ENCODE results near the gene MGMT. TPM values are rescaled to one million over a fixed set of nuclear protein-coding genes. Genes with fewer than 3 reads are reported as not detected.

MGMT gene
- total and polyA plus RNA-seq, 2 donors (not counting 3 experiments of a cell fraction or from before 2014, with no cell fraction given), result 15.0 to 15.2 TPM

GRCh38 chr10:129542589-129542988 is 75.5 kb downstream of the MGMT start:
- Histone ChIP-seq H3K4me2 (ENCODE audit: insufficient read depth, low read length) (no peak overlapping the region), H3K79me2 (ENCODE audit: control insufficient read depth, insufficient read depth, low read length) (no peaks in the 10 kb centered on the region), H2AFZ (ENCODE audit: low read depth, low read length) (no peak overlapping the region), H3K9me3 (replicated peaks; ENCODE audit: control insufficient read depth, insufficient read depth, low read length) (no peaks in the 10 kb centered on the region), H3K9me1 (replicated peaks; ENCODE audit: control insufficient read depth, extremely low read depth, insufficient read depth, low read length) (no peaks in the 10 kb centered on the region), H3K9ac (replicated peaks; ENCODE audit: extremely low read depth, insufficient read depth, low read length) (no peak overlapping the region), H3K36me3 (ENCODE audit: control insufficient read depth in 2 of 2, extremely low read depth in 1 of 2, insufficient read depth in 2 of 2, low read length in 2 of 2) (no peaks in the 10 kb centered on the region), H3K4me1 (ENCODE audit: control insufficient read depth, extremely low read depth, insufficient read depth, low read length) (no peaks in the 10 kb centered on the region), H3K27me3 (ENCODE audit: control insufficient read depth in 2 of 2, insufficient read depth in 2 of 2, low read length in 2 of 2) (no peaks in the 10 kb centered on the region), H3K27ac (ENCODE audit: insufficient read depth, low read depth, low read length) (no peak overlapping the region), H4K20me1 (replicated peaks; ENCODE audit: control insufficient read depth, extremely low read depth, insufficient read depth, low read length) (no peaks in the 10 kb centered on the region), H3K4me3 (replicated peaks in 1 of 3; ENCODE audit: insufficient read depth in 1 of 3, low read depth in 1 of 3, low read length in 3 of 3) (no peak overlapping the region)
- BruUV-seq (replicated peaks), result no TSS peak
- TF ChIP-seq GATA2 (IDR thresholded peaks at IDR 0.05; ENCODE audit: insufficient read depth, insufficient read length, low read depth, low read length) (no peak), EZH2 (IDR thresholded peaks at IDR 0.05; ENCODE audit: borderline replicate concordance, low read depth, low read length, severe bottlenecking) (no peak), JUN (IDR thresholded peaks at IDR 0.05; ENCODE audit: borderline replicate concordance, insufficient read depth, insufficient read length, low read depth) (no peak), CTCF (IDR thresholded peaks at IDR 0.05; ENCODE audit: extremely low read depth in 1 of 2, insufficient read depth in 1 of 2, low read depth in 1 of 2, low read length in 2 of 2) (no peak), POLR2AphosphoS5 (IDR thresholded peaks at IDR 0.05; ENCODE audit: insufficient read depth, low read depth, low read length) (no peak), MAX (IDR thresholded peaks at IDR 0.05; ENCODE audit: insufficient read depth, insufficient read length) (no peak), POLR2A (IDR thresholded peaks at IDR 0.05; ENCODE audit: low read depth, low read length) (no peak), MYC (IDR thresholded peaks at IDR 0.05; ENCODE audit: low read depth, low read length) (no peak), FOS (IDR thresholded peaks at IDR 0.05; ENCODE audit: borderline replicate concordance, insufficient read depth, low read length) (no peak)
- POLR2A ChIA-PET, result no interaction called here
- CTCF ChIA-PET, result no interaction called here
- DNase-seq (ENCODE audit: low read depth, low spot score) (no peak), FAIRE-seq (no peak)
- intact Hi-C loops (cut with micrococcal nuclease) (loop anchor here (10.0 kb wide), 1 partner anchor 508 kb away; no protein-coding TSS in a partner anchor), dilution Hi-C loops (cut with MboI; ENCODE audit: extremely low pct_ligation_motif_present, low sequenced_read_pairs) (no loop called here)
